Endothelial cell of umbilical vein (primary cell): ENCODE results near the gene FKBP2.

Experiments
- CTCF ChIP-seq, 2 donors: IDR thresholded peaks; 1 replicate in 1 of 2; 2 replicates in 1 of 2; pipeline ENCODE4 v1.5.1; 2011; ENCODE audit warnings: low read length in 2 of 2, mild to moderate bottlenecking in 2 of 2, moderate library complexity in 2 of 2, control low read depth in 1 of 2, inconsistent platforms in 1 of 2, low read depth in 1 of 2; ENCODE audit not compliant: insufficient read depth in 1 of 2; ENCODE audit errors: extremely low read depth in 1 of 2
- EZH2 ChIP-seq: IDR thresholded peaks from 2 replicates; pipeline ENCODE4 v1.6.1; 2012; ENCODE audit warnings: borderline replicate concordance, low read depth, mild to moderate bottlenecking, moderate library complexity, low read length, inconsistent platforms; ENCODE audit not compliant: severe bottlenecking
- FOS ChIP-seq: IDR thresholded peaks from 2 replicates; pipeline ENCODE4 v1.6.1; 2011; ENCODE audit warnings: mild to moderate bottlenecking, low read length, moderate library complexity, borderline replicate concordance; ENCODE audit not compliant: insufficient read depth
- GATA2 ChIP-seq: IDR thresholded peaks from 2 replicates; pipeline ENCODE4 v1.7.0; 2011; ENCODE audit warnings: low read depth, mild to moderate bottlenecking, moderate library complexity, mixed read lengths, low read length; ENCODE audit not compliant: insufficient read length, insufficient read depth
- JUN ChIP-seq: IDR thresholded peaks from 2 replicates; pipeline ENCODE4 v1.6.1; 2011; ENCODE audit warnings: borderline replicate concordance, low read depth; ENCODE audit not compliant: insufficient read length, insufficient read depth
- MAX ChIP-seq: IDR thresholded peaks from 2 replicates; pipeline ENCODE4 v1.6.1; 2011; ENCODE audit not compliant: insufficient read depth, insufficient read length
- POLR2A ChIP-seq: IDR thresholded peaks from 2 replicates; pipeline ENCODE4 v1.6.1; 2012; ENCODE audit warnings: low read depth, mild to moderate bottlenecking, control low read depth, low read length
- POLR2AphosphoS5 ChIP-seq: IDR thresholded peaks from 2 replicates; pipeline ENCODE4 v1.6.1; 2012; ENCODE audit warnings: low read depth, mild to moderate bottlenecking, control low read depth, low read length, moderate library complexity; ENCODE audit not compliant: insufficient read depth

GRCh38 chr11:64216879-64217278 lies 24.0 kb upstream of the FKBP2 start:
- TF ChIP-seq CTCF (IDR thresholded peaks at IDR 0.05; ENCODE audit: extremely low read depth in 1 of 2, insufficient read depth in 1 of 2, low read depth in 1 of 2, low read length in 2 of 2) (no peak), MAX (no peak), POLR2AphosphoS5 (no peak), EZH2 (no peak), POLR2A (no peak), JUN (no peak), FOS (no peak), GATA2 (no peak)
